MM.1S (cell line): Measurements from ENCODE around the gene LIG1.
"Not testable (repeated sequence)": the region's sequence is repeated elsewhere in the genome, so short reads cannot be mapped to it uniquely, and the experiment has no call there.

ENCODE experiments used
- EZH2phosphoT487 ChIP-seq: fragments of 300-600 bp; sonication (generic); IDR thresholded peaks from 2 replicates; pipeline ENCODE4 v1.6.1; 2018; ENCODE audit warnings: antibody characterized with exemption, low read length
- TF ChIP-seq, protein P1 (sequence below): fragments of 300-600 bp; sonication (generic); IDR thresholded peaks from 2 replicates; pipeline ENCODE4 v1.5.1; 2016; ENCODE audit warnings: antibody characterized with exemption, low read length, mixed read lengths

DNA sequence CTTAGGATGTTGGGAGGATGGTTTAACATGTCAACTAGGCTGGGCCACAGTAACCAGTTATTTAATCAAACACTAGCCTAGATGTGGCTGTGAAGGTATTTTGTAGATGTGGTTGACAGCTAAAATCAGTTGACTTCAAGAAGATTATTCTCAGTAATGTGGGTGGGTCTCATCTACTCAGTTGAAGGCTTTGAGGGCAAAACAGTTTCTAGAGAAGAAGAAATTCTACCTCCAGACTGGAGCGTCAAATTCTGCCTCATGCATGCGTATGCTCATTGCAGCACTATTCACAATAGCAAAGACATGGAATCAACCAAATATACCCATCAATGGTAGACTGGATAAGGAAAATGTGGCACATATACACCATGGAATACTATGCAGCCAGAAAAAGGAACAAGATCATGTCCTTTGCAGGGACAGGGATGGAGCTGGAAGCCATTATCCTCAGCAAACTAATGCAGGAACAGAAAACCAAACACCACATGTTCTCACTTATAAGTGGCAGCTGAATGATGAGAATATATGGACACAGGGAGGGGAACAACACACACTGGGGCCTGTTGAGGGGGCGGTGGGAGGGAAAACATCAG lies 99.9 kb downstream of the LIG1 start:
- TF ChIP-seq EZH2phosphoT487: not testable (repeated sequence)
- TF ChIP-seq, protein P1, sequence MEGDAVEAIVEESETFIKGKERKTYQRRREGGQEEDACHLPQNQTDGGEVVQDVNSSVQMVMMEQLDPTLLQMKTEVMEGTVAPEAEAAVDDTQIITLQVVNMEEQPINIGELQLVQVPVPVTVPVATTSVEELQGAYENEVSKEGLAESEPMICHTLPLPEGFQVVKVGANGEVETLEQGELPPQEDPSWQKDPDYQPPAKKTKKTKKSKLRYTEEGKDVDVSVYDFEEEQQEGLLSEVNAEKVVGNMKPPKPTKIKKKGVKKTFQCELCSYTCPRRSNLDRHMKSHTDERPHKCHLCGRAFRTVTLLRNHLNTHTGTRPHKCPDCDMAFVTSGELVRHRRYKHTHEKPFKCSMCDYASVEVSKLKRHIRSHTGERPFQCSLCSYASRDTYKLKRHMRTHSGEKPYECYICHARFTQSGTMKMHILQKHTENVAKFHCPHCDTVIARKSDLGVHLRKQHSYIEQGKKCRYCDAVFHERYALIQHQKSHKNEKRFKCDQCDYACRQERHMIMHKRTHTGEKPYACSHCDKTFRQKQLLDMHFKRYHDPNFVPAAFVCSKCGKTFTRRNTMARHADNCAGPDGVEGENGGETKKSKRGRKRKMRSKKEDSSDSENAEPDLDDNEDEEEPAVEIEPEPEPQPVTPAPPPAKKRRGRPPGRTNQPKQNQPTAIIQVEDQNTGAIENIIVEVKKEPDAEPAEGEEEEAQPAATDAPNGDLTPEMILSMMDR: not testable (repeated sequence)
